B cell (primary cell): Measurements from ENCODE around the gene KATNB1. TPM values are rescaled to one million over a fixed set of nuclear protein-coding genes. Genes with fewer than 3 reads are reported as not detected.

Source experiments
- ATAC-seq: fragments of 200-7000 bp; cut with Tn5 transposase; one replicate; pipeline ENCODE4 v1.10.0; 2021; ENCODE audit warnings: low read depth, mild to moderate bottlenecking, moderate number of reproducible peaks, moderate library complexity
- CTCF ChIA-PET: fragments of 350-600 bp; sonication (Branson Sonifier 250); formaldehyde crosslinking; loops from one replicate; lab custom pipeline; 2021; ENCODE audit warnings: antibody characterized with exemption, inconsistent platforms; lab: Charles Lee
- POLR2A ChIA-PET: fragments of 350-600 bp; sonication (Branson Sonifier 250); formaldehyde crosslinking; loops from one replicate; lab custom pipeline; 2021; ENCODE audit warnings: antibody characterized with exemption; lab: Charles Lee
- DNase-seq: peaks from one replicate; pipeline ENCODE4 v3.0.0; 2013
- H2AFZ ChIP-seq: 2 replicates; pipeline ENCODE4 v1.6.1; 2012; ENCODE audit warnings: mild to moderate bottlenecking, low read depth, low read length; ENCODE audit not compliant: insufficient read depth, poor library complexity, severe bottlenecking
- H3K27ac ChIP-seq, 2 donors: 1 replicate in 1 of 2; 2 replicates in 1 of 2; pipeline ENCODE4 v1.5.1; 2012 to 2013; ENCODE audit warnings: low read length in 2 of 2, mild to moderate bottlenecking in 2 of 2, moderate library complexity in 1 of 2
- H3K27me3 ChIP-seq, 4 experiments: fragments of 200-600 bp in 1 of 4; sonication (generic) in 1 of 4; replicated peaks in 1 of 4; 1 replicate in 2 of 4; 2 replicates in 2 of 4; pipeline versions ENCODE4 v1.6.1 to v1.7.0; 2013 to 2016; ENCODE audit warnings: low read length in 3 of 4, mild to moderate bottlenecking in 2 of 4, mixed read lengths in 1 of 4, moderate library complexity in 1 of 4; ENCODE audit not compliant: insufficient read depth in 4 of 4, control insufficient read depth in 3 of 4; ENCODE audit errors: control extremely low read depth in 1 of 4
- H3K36me3 ChIP-seq, 2 experiments: replicated peaks in 1 of 2; 1 replicate in 1 of 2; 2 replicates in 1 of 2; pipeline versions ENCODE4 v1.6.1 to v1.7.1; 2013; ENCODE audit warnings: low read length in 1 of 2; ENCODE audit not compliant: insufficient read depth in 2 of 2, control insufficient read depth in 1 of 2; ENCODE audit errors: control extremely low read depth in 1 of 2, extremely low read depth in 1 of 2
- H3K4me1 ChIP-seq, 2 donors: fragments of 200-600 bp in 1 of 2; sonication (generic) in 1 of 2; 1 replicate in 1 of 2; 2 replicates in 1 of 2; pipeline versions ENCODE4 v1.5.1 to v1.6.1; 2013 to 2017; ENCODE audit warnings: low read length in 2 of 2; ENCODE audit not compliant: control insufficient read depth in 2 of 2, insufficient read depth in 2 of 2
- H3K4me2 ChIP-seq: replicated peaks from 2 replicates; pipeline ENCODE3; 2012; ENCODE audit warnings: mild to moderate bottlenecking, low read depth, low read length; ENCODE audit not compliant: poor library complexity, severe bottlenecking
- H3K4me3 ChIP-seq, 5 experiments: fragments of 200-600 bp in 1 of 5; sonication (generic) in 1 of 5; 1 replicate in 3 of 5; 2 replicates in 2 of 5; pipeline versions ENCODE4 v1.5.1 to v1.7.0; 2011 to 2016; ENCODE audit warnings: low read length in 4 of 5, mild to moderate bottlenecking in 4 of 5, low read depth in 2 of 5, control low read depth in 1 of 5, moderate library complexity in 1 of 5; ENCODE audit not compliant: insufficient read depth in 1 of 5; ENCODE audit errors: control extremely low read depth in 1 of 5, extremely low read depth in 1 of 5
- H3K79me2 ChIP-seq: fragments of 200-600 bp; sonication (generic); one replicate; pipeline ENCODE4 v1.6.0; 2016; ENCODE audit warnings: low read length; ENCODE audit not compliant: control insufficient read depth, insufficient read depth
- H3K9ac ChIP-seq: fragments of 200-600 bp; sonication (generic); 2 replicates; pipeline ENCODE4 v1.6.1; 2017; ENCODE audit warnings: mild to moderate bottlenecking, low read length, moderate library complexity
- H3K9me3 ChIP-seq, 3 donors: one replicate each; pipeline versions ENCODE4 v1.6.1 to v1.7.1; 2013; ENCODE audit warnings: low read length in 2 of 3; ENCODE audit not compliant: control insufficient read depth in 2 of 3, insufficient read depth in 1 of 3; ENCODE audit errors: control extremely low read depth in 1 of 3
- H4K20me1 ChIP-seq: 2 replicates; pipeline ENCODE4 v1.6.0; 2012; ENCODE audit warnings: mild to moderate bottlenecking, low read length; ENCODE audit not compliant: insufficient read depth, control insufficient read depth, poor library complexity, severe bottlenecking
- H3K27ac Mint-ChIP-seq: one replicate; pipeline ENCODE4 v1.8.0; 2021; ENCODE audit warnings: mixed read lengths
- H3K27me3 Mint-ChIP-seq: one replicate; pipeline ENCODE4 v1.8.0; 2021; ENCODE audit warnings: mixed read lengths
- H3K4me1 Mint-ChIP-seq: one replicate; pipeline ENCODE4 v1.8.0; 2021; ENCODE audit warnings: mixed read lengths
- H3K4me3 Mint-ChIP-seq: one replicate; pipeline ENCODE4 v1.8.0; 2021; ENCODE audit warnings: mixed read lengths
- H3K9me3 Mint-ChIP-seq: one replicate; pipeline ENCODE4 v1.8.0; 2022; ENCODE audit warnings: mixed read lengths; ENCODE audit not compliant: insufficient read depth
- EZH2 ChIP-seq: IDR thresholded peaks from 2 replicates; pipeline ENCODE4 v1.6.1; 2012; ENCODE audit warnings: borderline replicate concordance, low read depth, mild to moderate bottlenecking, moderate library complexity, low read length; ENCODE audit not compliant: insufficient read depth, poor library complexity, severe bottlenecking
- WGBS: methylation state at CpG from one replicate; pipeline ENCODE4 v1.1.5; 2013; ENCODE audit warnings: missing lambda C conversion rate; ENCODE audit not compliant: insufficient coverage; 5-methylcytosine and 5-hydroxymethylcytosine counted together
- intact Hi-C: fragments of 100-400 bp; cut with micrococcal nuclease; formaldehyde crosslinking; loops from one replicate; pipeline ENCODE4 v1.10.0; 2022
- polyA plus RNA-seq: library from polyadenylated mRNA; depleted of rRNA; stranded (reverse); fragments of >200 nt; gene quantifications from 2 replicates; pipeline ENCODE4 v1.2.3, GENCODE V29; 2012
- total RNA-seq, 2 donors: library from RNA; stranded (reverse); fragments of 120-200 nt in 1 of 2; gene quantifications; 1 replicate in 1 of 2; 2 replicates in 1 of 2; pipeline versions ENCODE4 v1.2.3 to v1.2.4, GENCODE V29; 2013 to 2022
- TF ChIP-seq, protein P1 (sequence below): fragments of 200-600 bp; IDR thresholded peaks from one replicate; pipeline ENCODE4 v1.8.0; 2022; ENCODE audit warnings: antibody characterized with exemption, mild to moderate bottlenecking

KATNB1 gene
- total and polyA plus RNA-seq, 2 donors (not counting 1 experiment from before 2014, with no cell fraction given) = 20.3 to 29.0 TPM

DNA sequence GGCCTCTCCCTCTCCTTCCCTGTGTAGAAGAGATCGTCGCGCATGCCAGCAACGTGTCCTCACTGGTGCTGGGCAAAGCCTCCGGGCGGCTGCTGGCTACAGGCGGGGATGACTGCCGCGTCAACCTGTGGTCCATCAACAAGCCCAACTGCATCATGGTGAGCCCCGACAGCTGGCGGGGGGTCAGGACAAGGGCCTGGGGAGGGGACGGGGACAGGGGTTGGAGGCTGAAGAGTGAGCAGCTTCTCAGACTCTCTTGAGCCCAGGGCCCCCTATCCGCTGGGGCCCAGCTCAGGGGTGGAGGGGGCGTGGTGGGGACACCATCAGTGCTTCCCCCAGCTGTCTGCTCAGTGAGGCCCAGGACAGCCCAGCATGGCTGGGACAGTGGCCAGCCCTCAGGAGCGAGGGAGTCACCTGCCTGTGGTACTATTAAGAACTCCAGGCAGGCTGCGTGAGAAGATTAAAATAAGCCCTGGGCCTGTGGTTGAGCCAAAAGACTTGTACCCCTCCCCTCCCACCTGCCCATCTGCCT, 6.2 kb downstream of the KATNB1 start:
- H3K27me3 Mint-ChIP-seq = no peaks in the 10 kb centered on the region
- H3K9me3 ChIP-seq = no peaks in the 10 kb centered on the region
- CTCF ChIA-PET = no interaction called here
- peaks cover 2 to 3% of the 10 kb centered on the region in 2 donors for H3K4me1 ChIP-seq
- POLR2A ChIA-PET = no interaction called here
- peaks cover 0 to 3% of the 10 kb centered on the region in 2 experiments for H3K36me3 ChIP-seq
- WGBS = 93% methylated on average over 11 of the region's 16 CpGs
- H3K4me3 Mint-ChIP-seq = no peak overlapping the region
- H3K27ac Mint-ChIP-seq = no peak overlapping the region
- no peaks in the 10 kb centered on the region for H4K20me1 ChIP-seq
- TF ChIP-seq, protein P1, sequence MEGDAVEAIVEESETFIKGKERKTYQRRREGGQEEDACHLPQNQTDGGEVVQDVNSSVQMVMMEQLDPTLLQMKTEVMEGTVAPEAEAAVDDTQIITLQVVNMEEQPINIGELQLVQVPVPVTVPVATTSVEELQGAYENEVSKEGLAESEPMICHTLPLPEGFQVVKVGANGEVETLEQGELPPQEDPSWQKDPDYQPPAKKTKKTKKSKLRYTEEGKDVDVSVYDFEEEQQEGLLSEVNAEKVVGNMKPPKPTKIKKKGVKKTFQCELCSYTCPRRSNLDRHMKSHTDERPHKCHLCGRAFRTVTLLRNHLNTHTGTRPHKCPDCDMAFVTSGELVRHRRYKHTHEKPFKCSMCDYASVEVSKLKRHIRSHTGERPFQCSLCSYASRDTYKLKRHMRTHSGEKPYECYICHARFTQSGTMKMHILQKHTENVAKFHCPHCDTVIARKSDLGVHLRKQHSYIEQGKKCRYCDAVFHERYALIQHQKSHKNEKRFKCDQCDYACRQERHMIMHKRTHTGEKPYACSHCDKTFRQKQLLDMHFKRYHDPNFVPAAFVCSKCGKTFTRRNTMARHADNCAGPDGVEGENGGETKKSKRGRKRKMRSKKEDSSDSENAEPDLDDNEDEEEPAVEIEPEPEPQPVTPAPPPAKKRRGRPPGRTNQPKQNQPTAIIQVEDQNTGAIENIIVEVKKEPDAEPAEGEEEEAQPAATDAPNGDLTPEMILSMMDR = no peak
- TF ChIP-seq EZH2 = no peak
- H3K27me3 ChIP-seq = no peaks in the 10 kb centered on the region
- no peak overlapping the region for H3K27ac ChIP-seq
- H3K9me3 Mint-ChIP-seq = no peaks in the 10 kb centered on the region
- H3K4me3 ChIP-seq = no peak overlapping the region
- peaks cover 9% of the 10 kb centered on the region for H3K4me1 Mint-ChIP-seq
- H3K79me2 ChIP-seq = peaks cover 9% of the 10 kb centered on the region
- DNase-seq (no peak), ATAC-seq (no peak)
- H3K4me2 ChIP-seq = no peak overlapping the region
- intact Hi-C loops = no loop called here
- no peak overlapping the region for H3K9ac ChIP-seq
- no peak overlapping the region for H2AFZ ChIP-seq

DNA sequence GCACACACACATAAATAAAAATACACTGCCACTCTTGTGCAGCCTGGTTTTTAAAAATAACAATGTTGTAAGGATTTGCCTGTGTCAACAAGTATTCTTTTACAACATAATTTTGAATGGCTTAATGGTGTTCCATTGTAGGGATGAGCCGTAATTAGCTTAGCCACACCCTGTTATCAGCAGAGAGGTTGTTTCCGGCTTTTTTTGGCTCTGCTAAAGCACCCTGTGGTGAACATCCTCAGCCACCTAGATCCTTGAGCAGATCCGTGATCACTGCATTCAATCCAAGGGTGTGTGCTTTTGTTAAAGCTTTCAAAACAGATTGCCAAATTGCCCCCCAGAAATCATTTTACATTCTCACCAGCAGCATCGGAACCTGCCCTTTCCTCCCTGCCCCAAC, 7.0 kb downstream of the KATNB1 start:
- no CpG with 5 or more reads among the region's 4 CpGs for WGBS
- Histone ChIP-seq H3K4me3 (no peak overlapping the region), H3K36me3 (peaks cover 0 to 3% of the 10 kb centered on the region in 2 experiments), H3K27ac (no peak overlapping the region), H3K9me3 (no peaks in the 10 kb centered on the region), H3K79me2 (peaks cover 9% of the 10 kb centered on the region), H3K4me2 (no peak overlapping the region), H2AFZ (no peak overlapping the region), H3K27me3 (no peaks in the 10 kb centered on the region), H3K9ac (no peak overlapping the region), H3K4me1 (no peaks in the 10 kb centered on the region), H4K20me1 (no peaks in the 10 kb centered on the region)
- Mint-ChIP-seq H3K4me3 (no peak overlapping the region), H3K27ac (no peak overlapping the region), H3K9me3 (no peaks in the 10 kb centered on the region), H3K27me3 (no peaks in the 10 kb centered on the region), H3K4me1 (peaks cover 2% of the 10 kb centered on the region)
- no peak for DNase-seq
- no peak for ATAC-seq
- intact Hi-C loops = no loop called here
- POLR2A ChIA-PET = no interaction called here
- CTCF ChIA-PET = no interaction called here
- TF ChIP-seq EZH2 = no peak
- TF ChIP-seq, protein P1 = no peak
